Mucosa of gallbladder (tissue), 1 donor: ENCODE measurements around the gene VWA5A. TPM values are rescaled to one million over a fixed set of nuclear protein-coding genes. Genes with fewer than 3 reads are reported as not detected.
"Not testable (repeated sequence)": the region's sequence is repeated elsewhere in the genome, so short reads cannot be mapped to it uniquely, and the experiment has no call there.

Source experiments
- DNase-seq: peaks from one replicate; pipeline ENCODE4 v3.0.0-alpha.2; 2020; ENCODE audit warnings: low spot score
- total RNA-seq: library from RNA; stranded (reverse); gene quantifications from one replicate; pipeline ENCODE4 v1.2.1, GENCODE V29; 2021
- donor health status: DM: no; HTN: no; CAD: no.

The VWA5A gene
- total RNA-seq, 1 donor from 2014 or later, result 60.2 TPM

DNA sequence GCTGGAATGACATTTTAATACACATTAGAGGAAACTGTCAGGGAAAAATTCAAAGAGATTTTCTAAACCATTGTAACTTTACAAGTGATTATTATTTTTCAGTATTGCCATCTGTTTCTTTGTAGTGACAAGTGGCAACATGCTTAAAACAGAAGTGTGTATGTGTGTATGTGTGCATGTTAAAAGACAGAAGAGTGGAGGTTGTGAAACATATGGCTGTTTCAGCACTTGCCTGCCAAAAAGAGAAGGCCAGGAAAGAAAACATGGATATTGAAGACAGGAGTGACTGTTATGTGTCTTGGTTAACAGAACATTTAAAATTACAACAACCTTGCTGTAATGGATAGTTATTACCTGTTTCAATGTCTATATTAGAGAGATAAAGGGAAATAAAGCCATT lies 24.3 kb upstream of the VWA5A start:
- no peak for DNase-seq

DNA sequence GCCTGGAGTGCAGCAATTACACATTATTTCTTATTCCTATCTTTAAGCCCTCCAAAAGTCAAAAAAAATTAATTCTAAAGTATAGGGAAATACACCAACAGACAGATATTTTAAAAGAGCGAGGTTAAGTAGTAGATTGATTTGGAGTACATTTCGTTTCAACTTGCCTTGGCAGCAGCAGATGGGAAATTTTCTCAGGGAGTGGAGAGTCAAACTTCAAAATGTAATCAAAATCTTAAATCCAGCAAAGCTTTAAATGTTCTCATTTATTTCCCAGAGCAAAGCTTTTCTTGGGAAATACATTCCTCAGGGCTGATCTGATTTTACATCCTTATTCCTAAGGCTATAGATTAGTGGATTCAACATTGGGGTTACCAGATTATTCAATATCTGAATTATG lies 21.9 kb upstream of the VWA5A start:
- DNase-seq, result no peak

GRCh38 chr11:124094731-124095130 lies 20.5 kb upstream of the VWA5A start:
- DNase-seq, result no peak

DNA sequence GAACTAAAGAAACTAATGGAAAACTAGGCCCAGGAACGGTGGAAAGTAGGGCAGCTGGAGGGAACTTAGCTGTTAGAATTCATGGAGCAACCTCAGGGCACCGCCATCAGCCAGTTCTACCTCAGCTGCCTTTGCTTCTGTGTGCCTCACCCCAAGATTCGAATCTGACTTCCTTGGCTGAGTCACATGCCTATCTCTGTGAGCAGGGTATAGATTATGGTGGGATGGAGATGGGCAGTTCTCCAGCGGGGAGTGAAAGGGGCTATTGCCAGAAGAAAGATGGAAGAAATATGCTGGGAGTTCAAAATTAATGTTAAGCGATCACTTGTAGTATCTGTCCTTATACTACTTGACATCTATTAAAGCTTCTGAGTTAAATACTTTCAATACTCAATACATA lies 18.9 kb upstream of the VWA5A start:
- DNase-seq, result no peak

- no peak for DNase-seq
These were observed 17.1 kb upstream of the VWA5A start for GRCh38 chr11:124098141-124098540.

DNA sequence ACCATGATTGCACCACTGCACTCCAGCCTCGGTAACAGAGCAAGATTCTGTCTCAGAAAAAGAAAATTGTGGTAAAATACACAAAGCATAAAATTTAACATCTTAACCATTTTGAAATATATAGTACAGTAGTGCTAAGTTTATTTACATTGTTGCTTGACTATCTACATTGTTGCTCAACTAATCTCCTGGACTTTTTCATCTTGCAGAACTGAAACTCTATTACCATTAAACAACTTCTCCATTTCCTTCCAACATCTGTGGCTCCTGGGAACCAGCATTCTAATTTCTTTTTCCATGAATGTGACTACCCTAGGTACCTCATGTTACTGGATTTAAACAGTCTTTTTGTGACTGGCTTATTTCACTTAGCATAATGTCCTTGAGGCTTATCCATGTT lies 13.5 kb upstream of the VWA5A start:
- no peak for DNase-seq

DNA sequence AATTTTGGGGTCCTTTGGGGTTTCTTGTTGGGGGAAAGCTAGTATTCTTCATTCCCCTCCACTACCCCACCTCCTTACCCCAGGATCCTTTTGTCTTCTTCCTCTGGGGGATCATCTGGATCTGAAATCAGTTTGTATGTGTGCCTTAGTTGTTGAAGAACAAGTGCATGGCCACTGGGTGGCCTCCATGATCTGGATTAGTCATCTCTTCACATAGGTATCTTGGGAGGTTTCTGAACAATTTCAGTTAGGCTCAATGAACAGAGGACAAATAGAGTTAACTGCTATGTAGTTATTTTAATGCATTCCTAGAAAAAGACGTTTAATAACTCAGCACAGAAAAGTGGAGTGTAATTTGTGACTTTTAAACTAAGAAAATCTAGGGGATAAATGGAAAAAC lies 7.1 kb upstream of the VWA5A start:
- no peak for DNase-seq

DNA sequence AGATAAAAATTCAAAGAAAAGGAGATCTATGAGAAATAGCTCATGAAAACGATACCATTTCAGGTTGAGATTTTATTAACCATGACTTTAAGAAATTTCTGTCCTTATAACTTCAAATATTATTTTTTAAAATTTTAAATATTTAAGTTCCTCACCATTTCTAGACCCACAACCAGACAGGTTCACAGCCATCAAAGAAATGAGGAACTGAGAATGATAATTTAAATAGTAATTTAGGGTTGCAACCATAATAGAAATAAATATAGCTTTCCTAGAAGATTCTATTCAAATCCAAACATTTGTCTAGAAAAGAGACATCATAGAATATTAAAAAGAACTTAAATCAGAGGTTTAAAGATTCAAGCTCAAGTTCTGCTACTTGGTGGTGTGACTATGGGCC lies 5.9 kb upstream of the VWA5A start:
- DNase-seq, result no peak

- no peak for DNase-seq
These were observed 5.0 kb upstream of the VWA5A start for GRCh38 chr11:124110201-124110600.

DNA sequence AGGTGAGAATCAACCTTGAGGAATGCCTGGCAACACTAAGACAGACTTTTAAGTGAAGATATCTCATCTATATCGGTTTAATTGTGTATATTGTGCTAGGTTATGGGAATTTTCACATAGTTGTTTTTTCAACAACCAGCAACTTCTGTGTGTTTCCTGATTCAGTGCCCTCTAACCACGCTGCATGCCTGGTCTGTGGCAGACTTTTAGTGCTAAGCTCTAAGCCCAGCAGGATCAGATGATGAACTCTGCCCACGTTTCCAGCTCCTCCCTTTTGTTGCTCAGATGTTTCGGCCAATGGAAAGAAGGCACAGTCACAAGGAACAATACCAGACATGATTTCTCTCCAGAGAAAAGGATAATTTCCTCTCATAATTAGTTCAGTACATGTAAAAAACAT lies 1.4 kb upstream of the VWA5A start:
- DNase-seq, result no peak

DNA sequence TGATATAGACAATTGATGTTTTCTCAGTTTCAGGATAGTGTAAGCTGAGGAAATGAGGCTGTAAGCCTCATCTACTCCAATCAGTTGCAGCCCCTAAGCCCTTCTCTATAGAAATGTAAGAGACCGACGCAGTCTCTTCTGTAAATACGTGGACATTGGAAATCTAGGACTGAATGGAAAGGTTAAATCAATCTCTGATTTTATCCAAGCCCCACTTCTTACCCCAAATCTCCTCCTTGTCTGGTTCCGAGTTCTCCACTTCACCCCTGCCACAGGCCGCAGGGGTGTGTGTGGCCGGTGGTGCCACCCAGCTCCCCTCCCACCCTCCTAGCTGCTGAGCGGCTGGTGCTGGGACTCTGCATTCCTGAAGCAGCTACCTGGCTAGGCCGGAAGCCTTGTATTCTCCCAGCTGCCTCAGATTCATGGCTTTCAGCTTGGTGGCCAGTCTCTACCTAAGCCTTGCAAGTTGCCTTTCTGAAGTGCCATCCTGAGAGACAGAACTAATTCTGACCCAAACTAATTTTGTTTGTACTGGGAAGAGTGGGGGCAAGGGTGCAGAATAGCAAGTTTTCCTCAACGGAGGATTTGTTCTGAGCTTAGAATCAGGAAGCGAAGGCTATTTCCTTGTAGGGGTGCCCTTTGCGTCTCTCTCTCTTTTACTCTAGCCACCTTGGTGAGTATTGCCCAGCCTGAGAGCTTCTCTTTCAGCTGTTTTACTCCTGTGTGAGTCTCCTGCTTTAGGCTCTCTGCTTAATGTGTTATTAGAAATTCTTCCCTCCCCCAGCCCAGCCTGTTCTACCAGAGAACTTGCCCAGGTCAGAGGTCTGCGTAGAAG lies 749 bp downstream of the VWA5A start:
- no peak for DNase-seq

- no peak for DNase-seq
These were observed 3.9 kb downstream of the VWA5A start for GRCh38 chr11:124119103-124119502.

- DNase-seq, result no peak
These were observed 5.6 kb downstream of the VWA5A start for GRCh38 chr11:124120891-124121290.

GRCh38 chr11:124122123-124122522 lies 6.9 kb downstream of the VWA5A start:
- no peak for DNase-seq

- no peak for DNase-seq
These were observed 8.4 kb downstream of the VWA5A start for GRCh38 chr11:124123622-124124021.

DNA sequence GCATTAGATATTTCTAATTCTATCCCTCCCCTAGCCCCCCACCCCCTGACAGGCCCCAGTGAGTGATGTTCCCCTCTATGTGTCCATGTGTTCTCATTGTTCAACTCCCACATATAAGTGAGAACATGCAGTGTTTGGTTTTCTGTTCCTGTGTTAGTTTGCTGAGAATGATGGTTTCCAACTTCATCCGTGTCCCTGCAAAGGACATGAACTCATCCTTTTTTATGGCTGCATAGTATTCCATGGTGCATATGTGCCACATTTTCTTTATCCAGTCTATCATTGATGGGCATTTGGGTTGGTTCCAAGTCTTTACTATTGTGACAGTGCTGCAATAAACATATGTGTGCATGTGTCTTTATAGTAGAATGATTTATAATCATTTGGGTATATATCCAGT lies 11.9 kb downstream of the VWA5A start:
- DNase-seq, result not testable (repeated sequence)

DNA sequence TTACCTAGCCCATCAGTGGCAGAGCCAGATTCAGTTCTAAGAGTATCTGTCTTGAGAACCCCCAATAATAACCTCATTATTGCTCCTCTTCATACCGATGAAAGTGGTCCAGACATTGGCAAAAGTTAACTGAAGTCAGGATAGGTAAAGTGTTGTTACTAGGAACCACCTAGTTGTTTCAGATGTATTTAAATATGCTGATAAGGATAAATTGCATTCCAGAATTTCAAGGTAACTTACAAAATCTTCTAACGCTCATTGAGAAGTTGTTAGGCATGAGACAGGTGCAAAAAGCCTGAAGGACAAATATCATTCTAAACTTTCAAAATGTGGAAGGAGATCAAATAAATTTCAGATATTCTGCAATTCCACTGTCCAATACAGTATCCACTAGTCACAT lies 27.8 kb downstream of the VWA5A start:
- no peak for DNase-seq

GRCh38 chr11:124147951-124148350 lies 32.7 kb downstream of the VWA5A start:
- no peak for DNase-seq

DNA sequence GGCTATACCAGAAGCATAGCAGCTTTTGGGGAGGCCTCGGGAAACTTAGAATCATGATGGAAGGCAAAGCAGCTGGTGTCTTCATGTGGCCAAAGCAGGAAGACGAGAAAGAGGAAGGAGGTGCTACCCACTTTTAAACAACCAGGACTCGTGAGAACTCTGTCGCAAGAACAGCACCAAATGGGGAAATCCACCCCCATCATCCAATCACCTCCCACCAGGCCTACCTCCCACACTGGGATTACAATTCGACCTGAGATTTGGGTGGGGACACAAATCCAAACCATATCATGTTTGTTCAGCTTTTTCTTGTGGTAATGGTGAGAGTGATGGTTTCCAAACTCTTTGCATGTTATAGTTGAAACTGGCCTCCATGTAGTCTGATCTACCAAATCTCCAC lies 35.4 kb downstream of the VWA5A start:
- DNase-seq, result no peak

DNA sequence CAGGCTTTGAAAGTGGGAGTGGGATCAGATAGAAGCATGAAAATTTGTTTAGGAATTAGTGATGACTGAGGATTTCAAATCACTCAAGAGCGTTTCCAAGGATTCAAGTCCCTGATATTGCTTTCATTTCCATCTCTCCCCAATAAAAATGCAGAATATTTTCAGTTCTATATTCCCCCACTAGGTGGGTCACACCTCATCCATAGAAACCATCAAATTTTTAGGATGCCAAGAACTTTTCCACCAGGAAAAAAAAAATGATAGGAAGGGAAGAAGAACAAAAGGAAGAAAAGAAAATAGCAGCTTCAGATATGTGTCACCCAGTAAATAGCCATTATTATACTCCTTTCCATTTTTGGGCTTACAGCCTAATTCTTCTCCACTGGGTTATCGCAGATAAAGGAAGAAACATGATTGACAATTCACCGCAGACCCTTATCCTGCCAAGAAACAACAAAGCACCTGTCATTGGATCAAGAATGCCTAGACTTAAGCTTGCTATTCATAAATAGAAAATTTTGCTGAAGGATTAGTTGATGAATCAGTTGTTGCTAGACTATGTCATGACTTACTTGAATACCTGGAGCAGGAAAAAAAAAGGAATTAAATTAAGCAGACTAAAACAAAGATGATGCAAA lies 37.6 kb downstream of the VWA5A start:
- DNase-seq, result no peak

- no peak for DNase-seq
These were observed 38.6 kb downstream of the VWA5A start for GRCh38 chr11:124153821-124154220.

GRCh38 chr11:124159481-124159880 lies 44.2 kb downstream of the VWA5A start:
- no peak for DNase-seq

GRCh38 chr11:124160986-124161385 lies 45.7 kb downstream of the VWA5A start:
- no peak for DNase-seq

DNA sequence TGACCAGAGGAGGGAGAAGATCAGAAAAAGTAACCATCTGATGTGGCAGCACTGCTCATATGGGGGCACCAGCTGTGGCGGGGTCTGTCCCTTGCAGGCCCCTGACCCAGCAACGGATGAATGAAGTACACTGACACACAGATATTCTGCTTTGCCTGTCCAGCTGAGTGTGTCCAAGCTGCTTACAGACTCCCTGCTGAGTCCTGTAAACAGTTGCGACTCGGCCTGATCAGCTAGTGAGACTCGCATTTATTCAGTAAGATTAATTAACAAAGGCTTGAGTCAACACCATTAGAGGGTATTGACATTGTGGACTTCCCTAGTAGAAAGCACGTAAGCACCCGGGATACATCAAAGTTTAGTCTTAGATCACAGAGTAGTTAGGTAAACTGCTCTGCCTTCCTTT lies 52.6 kb downstream of the VWA5A start:
- DNase-seq, result no peak
